SK-N-MC (cell line): ENCODE measurements around the gene NYAP2.

Experiments
- DNase-seq: peaks from one replicate; pipeline ENCODE4 v3.0.0-alpha.2; 2011; ENCODE audit warnings: low read depth, low spot score
- H3K27ac ChIP-seq: fragments of 200-600 bp; sonication (generic); 2 replicates; pipeline ENCODE4 v1.5.1; 2016; ENCODE audit warnings: mixed run types
- H3K36me3 ChIP-seq: fragments of 200-600 bp; sonication (generic); 2 replicates; pipeline ENCODE4 v1.6.1; 2017; ENCODE audit warnings: antibody characterized with exemption, low read length, mixed read lengths; ENCODE audit not compliant: insufficient read depth
- H3K4me3 ChIP-seq: fragments of 200-600 bp; sonication (generic); 2 replicates; pipeline ENCODE4 v1.5.1; 2016
- H3K9ac ChIP-seq: fragments of 200-600 bp; sonication (generic); 2 replicates; pipeline ENCODE4 v1.8.0; 2017; ENCODE audit warnings: mixed run types, mixed read lengths; ENCODE audit not compliant: insufficient read length
- H3K9me3 ChIP-seq: fragments of 200-600 bp; sonication (generic); 2 replicates; pipeline ENCODE4 v1.6.1; 2017; ENCODE audit warnings: low read depth, mild to moderate bottlenecking, antibody characterized with exemption, low read length, moderate library complexity, mixed read lengths
- EZH2 ChIP-seq: fragments of 200-600 bp; sonication (generic); IDR thresholded peaks from one replicate; pipeline ENCODE4 v1.6.1; 2017; ENCODE audit warnings: antibody characterized with exemption
- FOXP2 ChIP-seq: optimal IDR thresholded peaks from 2 replicates; pipeline ENCODE3; 2011; ENCODE audit warnings: mild to moderate bottlenecking, moderate library complexity; ENCODE audit not compliant: insufficient read depth; ENCODE audit errors: extremely low read length, control extremely low read depth
- POLR2AphosphoS5 ChIP-seq: IDR thresholded peaks from 2 replicates; pipeline ENCODE4 v1.6.1; 2012; ENCODE audit warnings: mild to moderate bottlenecking, low read depth, low read length, borderline replicate concordance

The NYAP2 gene

GRCh38 chr2:225437319-225437718 lies 37.8 kb downstream of the NYAP2 start:
- DNase-seq, result no peak
- no peak for TF ChIP-seq POLR2AphosphoS5
- no peak for TF ChIP-seq EZH2
- no peak for TF ChIP-seq FOXP2
- Histone ChIP-seq H3K27ac (no peak overlapping the region), H3K4me3 (no peak overlapping the region), H3K9ac (no peak overlapping the region), H3K36me3 (no peaks in the 10 kb centered on the region), H3K9me3 (no peaks in the 10 kb centered on the region)

- H3K4me3 ChIP-seq, result no peak overlapping the region
- TF ChIP-seq FOXP2 (no peak), EZH2 (no peak), POLR2AphosphoS5 (no peak)
- H3K27ac ChIP-seq, result no peak overlapping the region
- no peak for DNase-seq
- H3K36me3 ChIP-seq, result no peaks in the 10 kb centered on the region
- no peaks in the 10 kb centered on the region for H3K9me3 ChIP-seq
- H3K9ac ChIP-seq, result no peak overlapping the region
Observed at GRCh38 chr2:225438248-225438647, 38.7 kb downstream of the NYAP2 start.

- no peak overlapping the region for H3K9ac ChIP-seq
- H3K36me3 ChIP-seq, result no peaks in the 10 kb centered on the region
- no peaks in the 10 kb centered on the region for H3K9me3 ChIP-seq
- no peak overlapping the region for H3K4me3 ChIP-seq
- no peak for DNase-seq
- H3K27ac ChIP-seq, result no peak overlapping the region
- TF ChIP-seq EZH2 (no peak), POLR2AphosphoS5 (no peak), FOXP2 (no peak)
Observed at GRCh38 chr2:225452677-225453076, 53.2 kb downstream of the NYAP2 start.

GRCh38 chr2:225454412-225454811 lies 54.9 kb downstream of the NYAP2 start:
- H3K9me3 ChIP-seq, result no peaks in the 10 kb centered on the region
- TF ChIP-seq FOXP2, result no peak
- no peak for TF ChIP-seq POLR2AphosphoS5
- TF ChIP-seq EZH2, result no peak
- no peak overlapping the region for H3K4me3 ChIP-seq
- no peak overlapping the region for H3K27ac ChIP-seq
- no peak for DNase-seq
- no peaks in the 10 kb centered on the region for H3K36me3 ChIP-seq
- no peak overlapping the region for H3K9ac ChIP-seq

GRCh38 chr2:225456619-225457260 lies 57.2 kb downstream of the NYAP2 start:
- Histone ChIP-seq H3K9me3 (no peaks in the 10 kb centered on the region), H3K27ac (no peak overlapping the region), H3K9ac (no peak overlapping the region), H3K36me3 (no peaks in the 10 kb centered on the region), H3K4me3 (no peak overlapping the region)
- DNase-seq, result no peak
- TF ChIP-seq EZH2 (no peak), FOXP2 (no peak), POLR2AphosphoS5 (no peak)

DNA sequence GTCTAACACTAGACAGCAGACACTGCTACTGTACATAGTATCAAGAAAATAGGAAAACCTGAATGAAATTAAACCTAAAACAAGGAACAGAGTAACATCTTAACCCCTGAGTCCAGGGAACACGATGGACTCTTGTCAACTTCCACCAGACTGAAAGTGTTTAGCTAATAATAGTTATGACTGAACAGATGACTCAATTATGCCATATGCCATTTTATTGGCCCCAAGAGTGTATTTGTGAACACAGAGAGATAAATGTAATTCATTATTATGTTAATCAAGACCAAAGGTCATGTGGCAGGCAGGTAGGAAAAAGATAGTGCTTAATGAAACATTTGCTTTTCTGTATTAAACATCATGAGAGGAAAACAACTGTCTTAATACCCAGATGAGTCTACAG lies 58.0 kb downstream of the NYAP2 start:
- H3K27ac ChIP-seq, result no peak overlapping the region
- no peaks in the 10 kb centered on the region for H3K9me3 ChIP-seq
- H3K4me3 ChIP-seq, result no peak overlapping the region
- H3K36me3 ChIP-seq, result no peaks in the 10 kb centered on the region
- no peak overlapping the region for H3K9ac ChIP-seq
- TF ChIP-seq FOXP2, result no peak
- TF ChIP-seq POLR2AphosphoS5, result no peak
- no peak for TF ChIP-seq EZH2
- DNase-seq, result no peak

DNA sequence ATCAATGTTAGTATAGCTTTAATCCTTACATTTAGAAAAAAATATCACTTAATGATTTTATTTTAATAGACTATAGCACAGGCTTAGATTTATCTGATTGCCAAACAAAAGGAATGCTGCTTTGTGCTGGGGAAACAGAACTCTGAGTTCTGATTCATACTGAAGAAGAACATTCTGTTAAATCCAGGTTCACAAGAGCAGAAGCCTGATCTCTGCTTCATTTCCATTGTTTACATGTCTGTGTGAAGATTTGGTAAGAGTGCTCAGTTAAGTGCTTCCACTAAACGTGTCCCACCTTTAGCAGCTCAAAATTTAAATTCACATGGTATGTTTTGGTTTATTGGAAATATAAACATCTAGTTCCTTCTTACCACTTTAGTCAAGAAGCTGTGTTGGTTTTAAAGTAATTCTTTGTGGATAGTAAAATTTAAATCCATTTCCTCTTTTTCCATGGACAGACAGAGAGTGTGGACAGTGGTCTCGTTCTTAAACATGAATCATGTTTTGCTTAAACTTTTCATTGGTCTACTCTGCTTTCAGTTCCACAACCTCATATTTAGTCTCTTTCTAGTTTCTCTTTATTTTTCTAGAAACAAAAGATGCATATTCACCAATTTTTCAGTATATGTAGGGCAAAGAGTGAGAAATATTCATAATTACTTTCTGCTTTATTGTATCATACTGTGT lies 59.1 kb downstream of the NYAP2 start:
- no peaks in the 10 kb centered on the region for H3K9me3 ChIP-seq

GRCh38 chr2:225462417-225462816 lies 62.9 kb downstream of the NYAP2 start:
- no peaks in the 10 kb centered on the region for H3K36me3 ChIP-seq
- TF ChIP-seq EZH2 (no peak), POLR2AphosphoS5 (no peak), FOXP2 (no peak)
- DNase-seq, result no peak
- no peak overlapping the region for H3K4me3 ChIP-seq
- no peak overlapping the region for H3K9ac ChIP-seq
- H3K27ac ChIP-seq, result no peak overlapping the region
- no peaks in the 10 kb centered on the region for H3K9me3 ChIP-seq

More for the DNA sequence above, 59.1 kb downstream of the NYAP2 start:
- Histone ChIP-seq H3K36me3 (no peaks in the 10 kb centered on the region), H3K4me3 (no peak overlapping the region), H3K27ac (no peak overlapping the region), H3K9ac (no peak overlapping the region)
- TF ChIP-seq EZH2 (no peak), POLR2AphosphoS5 (no peak), FOXP2 (no peak)
- DNase-seq, result no peak
